ENCODE results near the gene SUFU. TPM values are rescaled to one million over a fixed set of nuclear protein-coding genes. Genes with fewer than 3 reads are reported as not detected.

SUFU gene
- total RNA-seq, 1 donor: 3.6 TPM

DNA sequence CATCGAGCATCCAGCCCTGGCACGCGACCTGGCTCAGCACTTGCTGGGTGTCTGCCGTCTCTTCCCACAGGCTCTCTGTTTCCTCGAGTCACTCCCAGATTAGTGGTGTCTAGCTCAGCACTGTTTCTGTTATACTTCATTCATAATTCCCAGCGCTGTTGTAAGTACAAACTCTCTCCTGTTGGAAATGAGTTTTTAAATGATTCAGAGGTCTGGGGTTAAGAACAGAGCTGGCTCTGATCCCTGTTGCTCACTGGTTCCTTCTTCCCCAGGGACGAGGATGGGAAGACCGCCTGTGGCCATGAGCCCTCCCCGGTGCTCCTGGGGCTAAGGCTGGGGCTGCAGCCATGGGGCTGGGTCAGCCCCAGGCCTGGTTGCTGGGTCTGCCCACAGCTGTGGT lies 35.1 kb upstream of the SUFU start:
- H3K4me2 ChIP-seq (ENCODE audit: insufficient read depth, low read length): peak overlapping the region; percentile 32

GRCh38 chr10:102470579-102471546 lies 32.9 kb upstream of the SUFU start:
- Histone ChIP-seq H4K20me1 (ENCODE audit: insufficient read depth, low read length) (no peaks in the 10 kb centered on the region), H3K4me3 (ENCODE audit: insufficient read depth, low read length) (no peak overlapping the region), H2AFZ (ENCODE audit: low read length) (no peak overlapping the region), H3K9me3 (ENCODE audit: low read depth, low read length) (no peaks in the 10 kb centered on the region), H3K27ac (ENCODE audit: low read depth, low read length) (no peak overlapping the region), H3K36me3 (ENCODE audit: insufficient read depth, low read length) (no peaks in the 10 kb centered on the region), H3K4me2 (ENCODE audit: insufficient read depth, low read length) (no peak overlapping the region), H3K27me3 (ENCODE audit: insufficient read depth, low read length) (no peaks in the 10 kb centered on the region), H3K4me1 (ENCODE audit: insufficient read depth, low read length) (peaks cover 14% of the 10 kb centered on the region), H3K79me2 (ENCODE audit: insufficient read depth, low read length) (no peaks in the 10 kb centered on the region)
- peak; percentile 53 for DNase-seq (ENCODE audit: insufficient read length, low spot score, missing footprints)
- no peak for TF ChIP-seq CTCF (IDR thresholded peaks at IDR 0.05; ENCODE audit: extremely low read depth, low read depth, low read length)

More for the DNA sequence above, 35.1 kb upstream of the SUFU start:
- Histone ChIP-seq H3K79me2 (ENCODE audit: insufficient read depth, low read length) (no peaks in the 10 kb centered on the region), H3K36me3 (ENCODE audit: insufficient read depth, low read length) (no peaks in the 10 kb centered on the region), H2AFZ (ENCODE audit: low read length) (no peak overlapping the region), H3K4me3 (ENCODE audit: insufficient read depth, low read length) (no peak overlapping the region), H3K27ac (ENCODE audit: low read depth, low read length) (no peak overlapping the region), H4K20me1 (ENCODE audit: insufficient read depth, low read length) (no peaks in the 10 kb centered on the region), H3K9me3 (ENCODE audit: low read depth, low read length) (no peaks in the 10 kb centered on the region), H3K4me1 (ENCODE audit: insufficient read depth, low read length) (peaks cover 14% of the 10 kb centered on the region), H3K27me3 (ENCODE audit: insufficient read depth, low read length) (peaks cover 2% of the 10 kb centered on the region)
- TF ChIP-seq CTCF (IDR thresholded peaks at IDR 0.05; ENCODE audit: extremely low read depth, low read depth, low read length): no peak
- peak; percentile 98 for DNase-seq (ENCODE audit: insufficient read length, low spot score, missing footprints)

DNA sequence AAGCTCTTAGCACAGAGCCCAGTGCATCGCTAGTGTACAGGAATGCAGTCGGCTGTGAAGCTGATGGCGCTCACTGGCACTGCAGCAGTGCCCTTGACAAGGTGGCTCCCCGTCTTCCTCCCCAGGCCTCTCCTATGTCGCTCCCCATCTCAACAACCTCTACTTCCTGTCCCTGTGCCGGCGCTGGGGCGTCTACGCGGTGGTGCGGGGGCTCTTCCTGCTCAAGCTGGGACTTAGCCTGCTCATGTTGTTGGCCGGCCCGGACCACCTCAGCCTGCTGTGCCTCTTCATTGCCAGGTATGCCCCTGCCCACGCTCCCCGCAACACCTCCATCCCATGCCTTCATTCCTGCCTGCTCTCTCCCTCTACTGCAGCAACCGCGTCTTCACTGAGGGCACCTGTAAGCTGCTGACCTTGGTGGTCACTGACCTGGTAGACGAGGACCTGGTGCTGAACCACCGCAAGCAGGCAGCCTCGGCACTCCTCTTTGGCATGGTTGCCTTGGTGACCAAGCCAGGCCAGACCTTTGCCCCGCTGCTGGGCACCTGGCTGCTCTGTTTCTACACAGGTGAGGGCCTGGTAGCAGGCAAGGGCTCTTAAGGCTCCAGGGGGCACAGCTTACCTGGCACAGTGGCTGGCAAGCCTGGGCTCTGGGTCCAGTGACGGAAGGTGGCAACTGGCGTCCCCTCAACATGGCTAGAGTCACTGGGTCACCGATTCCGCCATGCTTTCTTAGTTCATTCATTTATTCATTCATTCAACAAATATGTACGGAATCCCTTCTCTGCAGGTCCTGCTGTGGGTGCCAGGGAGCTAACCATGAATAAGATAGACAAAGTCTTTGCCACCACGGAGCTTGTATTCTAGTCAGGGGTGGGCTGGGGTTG lies 30.1 kb upstream of the SUFU start:
- H3K79me2 ChIP-seq (ENCODE audit: insufficient read depth, low read length): no peaks in the 10 kb centered on the region

More for the DNA sequence above, 30.1 kb upstream of the SUFU start:
- Histone ChIP-seq H3K4me1 (ENCODE audit: insufficient read depth, low read length) (peaks cover 7% of the 10 kb centered on the region), H3K36me3 (ENCODE audit: insufficient read depth, low read length) (peaks cover 4% of the 10 kb centered on the region), H3K9me3 (ENCODE audit: low read depth, low read length) (no peaks in the 10 kb centered on the region), H3K4me3 (ENCODE audit: insufficient read depth, low read length) (no peak overlapping the region), H3K4me2 (ENCODE audit: insufficient read depth, low read length) (no peak overlapping the region), H3K27me3 (ENCODE audit: insufficient read depth, low read length) (no peaks in the 10 kb centered on the region), H2AFZ (ENCODE audit: low read length) (no peak overlapping the region), H3K27ac (ENCODE audit: low read depth, low read length) (no peak overlapping the region), H4K20me1 (ENCODE audit: insufficient read depth, low read length) (no peaks in the 10 kb centered on the region)
- peak; percentile 80 for DNase-seq (ENCODE audit: insufficient read length, low spot score, missing footprints)
- TF ChIP-seq CTCF (IDR thresholded peaks at IDR 0.05; ENCODE audit: extremely low read depth, low read depth, low read length): no peak

Measured in osteoblast (primary cell).